OCI-LY1 (cell line): ENCODE data around the gene TAGLN3.

Experiments
- H2AFZ ChIP-seq: fragments of 200-600 bp; sonication (generic), shearing (Covaris generic); 2 replicates; pipeline ENCODE4 v1.6.0; 2014; ENCODE audit warnings: antibody characterized with exemption, mild to moderate bottlenecking, low read length
- H3F3A ChIP-seq: fragments of 200-600 bp; sonication (generic), shearing (Covaris generic); 2 replicates; pipeline ENCODE4 v1.6.0; 2014; ENCODE audit warnings: mild to moderate bottlenecking, antibody characterized with exemption, low read length, moderate library complexity; ENCODE audit not compliant: insufficient read depth
- H3K27ac ChIP-seq: fragments of 200-600 bp; sonication (generic); 2 replicates; pipeline ENCODE4 v1.5.1; 2014; ENCODE audit warnings: low read length, mixed run types, mild to moderate bottlenecking, low read depth; ENCODE audit not compliant: poor library complexity, severe bottlenecking
- H3K27me3 ChIP-seq: fragments of 200-600 bp; sonication (generic); 2 replicates; pipeline ENCODE4 v1.6.0; 2014; ENCODE audit warnings: antibody characterized with exemption, mild to moderate bottlenecking, low read length, moderate library complexity; ENCODE audit not compliant: insufficient read depth
- H3K36me3 ChIP-seq: fragments of 200-600 bp; sonication (generic); 2 replicates; pipeline ENCODE4 v1.6.1; 2014; ENCODE audit warnings: mild to moderate bottlenecking, antibody characterized with exemption, low read length, moderate library complexity, mixed read lengths; ENCODE audit not compliant: insufficient read depth
- H3K4me1 ChIP-seq: fragments of 200-600 bp; sonication (generic); 2 replicates; pipeline ENCODE4 v1.5.1; 2014; ENCODE audit warnings: mild to moderate bottlenecking, low read length, moderate library complexity; ENCODE audit not compliant: insufficient read depth, severe bottlenecking
- H3K4me2 ChIP-seq: fragments of 200-600 bp; sonication (generic), shearing (Covaris generic); 2 replicates; pipeline ENCODE4 v1.6.1; 2014; ENCODE audit warnings: low read length
- H3K4me3 ChIP-seq: fragments of 200-600 bp; sonication (generic); 2 replicates; pipeline ENCODE4 v1.5.1; 2014; ENCODE audit warnings: low read length, low read depth, mild to moderate bottlenecking, mixed read lengths; ENCODE audit not compliant: poor library complexity, severe bottlenecking
- H3K79me2 ChIP-seq: fragments of 200-600 bp; shearing (Covaris generic); 2 replicates; pipeline ENCODE4 v1.6.1; 2016; ENCODE audit warnings: mixed run types, low read length, mixed read lengths; ENCODE audit not compliant: insufficient read depth
- H3K9ac ChIP-seq: fragments of 200-600 bp; sonication (generic), shearing (Covaris generic); 2 replicates; pipeline ENCODE4 v1.6.1; 2014; ENCODE audit warnings: mild to moderate bottlenecking, low read length, mixed read lengths
- H3K9me2 ChIP-seq: fragments of 200-600 bp; sonication (generic), shearing (Covaris generic); 2 replicates; pipeline ENCODE4 v1.6.1; 2014; ENCODE audit warnings: low read depth, mild to moderate bottlenecking, low read length, mixed read lengths
- H3K9me3 ChIP-seq: fragments of 200-600 bp; shearing (Covaris generic); 2 replicates; pipeline ENCODE4 v1.6.1; 2014; ENCODE audit warnings: low read length, mixed read lengths
- H4K20me1 ChIP-seq: fragments of 200-600 bp; sonication (generic), shearing (Covaris generic); 2 replicates; pipeline ENCODE4 v1.6.0; 2016; ENCODE audit warnings: mild to moderate bottlenecking, low read length; ENCODE audit not compliant: insufficient read depth
- EZH2 ChIP-seq: fragments of 200-600 bp; sonication (generic), shearing (Covaris generic); IDR thresholded peaks from 2 replicates; pipeline ENCODE4 v1.8.0; 2017; ENCODE audit warnings: borderline replicate concordance, mixed run types, mild to moderate bottlenecking, antibody characterized with exemption, low read length, moderate library complexity, mixed read lengths
- TF ChIP-seq, protein P1 (sequence below): fragments of 200-600 bp; sonication (generic), shearing (Covaris generic); IDR thresholded peaks from 2 replicates; pipeline ENCODE4 v1.5.1; 2017; ENCODE audit warnings: mild to moderate bottlenecking, antibody characterized with exemption, low read length, moderate library complexity, mixed read lengths

The TAGLN3 gene

DNA sequence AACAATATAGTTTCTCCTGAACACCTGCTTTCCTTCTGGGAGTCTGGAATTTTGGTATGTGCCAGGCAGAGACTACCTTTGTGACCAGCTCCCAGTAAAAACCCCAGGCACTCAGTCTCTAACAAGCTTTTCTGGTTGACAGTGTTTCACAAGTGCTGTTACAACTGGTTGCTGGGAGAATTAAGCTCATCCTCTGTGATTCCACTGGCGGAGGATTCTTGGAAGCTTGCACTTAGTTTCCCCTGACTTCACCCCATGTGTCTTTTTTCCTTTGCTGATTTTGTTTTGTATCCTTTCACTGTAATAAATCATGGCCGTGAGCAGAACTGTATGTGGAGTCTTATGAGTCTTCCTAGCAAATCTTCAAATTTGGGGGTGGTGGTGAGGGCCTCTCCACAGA is 5.7 kb upstream of the TAGLN3 start:
- no peak overlapping the region for H2AFZ ChIP-seq
- TF ChIP-seq, protein P1, sequence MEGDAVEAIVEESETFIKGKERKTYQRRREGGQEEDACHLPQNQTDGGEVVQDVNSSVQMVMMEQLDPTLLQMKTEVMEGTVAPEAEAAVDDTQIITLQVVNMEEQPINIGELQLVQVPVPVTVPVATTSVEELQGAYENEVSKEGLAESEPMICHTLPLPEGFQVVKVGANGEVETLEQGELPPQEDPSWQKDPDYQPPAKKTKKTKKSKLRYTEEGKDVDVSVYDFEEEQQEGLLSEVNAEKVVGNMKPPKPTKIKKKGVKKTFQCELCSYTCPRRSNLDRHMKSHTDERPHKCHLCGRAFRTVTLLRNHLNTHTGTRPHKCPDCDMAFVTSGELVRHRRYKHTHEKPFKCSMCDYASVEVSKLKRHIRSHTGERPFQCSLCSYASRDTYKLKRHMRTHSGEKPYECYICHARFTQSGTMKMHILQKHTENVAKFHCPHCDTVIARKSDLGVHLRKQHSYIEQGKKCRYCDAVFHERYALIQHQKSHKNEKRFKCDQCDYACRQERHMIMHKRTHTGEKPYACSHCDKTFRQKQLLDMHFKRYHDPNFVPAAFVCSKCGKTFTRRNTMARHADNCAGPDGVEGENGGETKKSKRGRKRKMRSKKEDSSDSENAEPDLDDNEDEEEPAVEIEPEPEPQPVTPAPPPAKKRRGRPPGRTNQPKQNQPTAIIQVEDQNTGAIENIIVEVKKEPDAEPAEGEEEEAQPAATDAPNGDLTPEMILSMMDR: no peak
- no peak for TF ChIP-seq EZH2
- H3K4me1 ChIP-seq: no peaks in the 10 kb centered on the region
- no peaks in the 10 kb centered on the region for H3K79me2 ChIP-seq
- no peak overlapping the region for H3K27ac ChIP-seq
- H3K9ac ChIP-seq: no peak overlapping the region
- no peak overlapping the region for H3K4me3 ChIP-seq
- H4K20me1 ChIP-seq: no peaks in the 10 kb centered on the region
- no peaks in the 10 kb centered on the region for H3F3A ChIP-seq
- H3K36me3 ChIP-seq: peaks cover 26% of the 10 kb centered on the region
- H3K27me3 ChIP-seq: no peaks in the 10 kb centered on the region
- no peaks in the 10 kb centered on the region for H3K9me3 ChIP-seq
- H3K9me2 ChIP-seq: no peaks in the 10 kb centered on the region
- no peak overlapping the region for H3K4me2 ChIP-seq

DNA sequence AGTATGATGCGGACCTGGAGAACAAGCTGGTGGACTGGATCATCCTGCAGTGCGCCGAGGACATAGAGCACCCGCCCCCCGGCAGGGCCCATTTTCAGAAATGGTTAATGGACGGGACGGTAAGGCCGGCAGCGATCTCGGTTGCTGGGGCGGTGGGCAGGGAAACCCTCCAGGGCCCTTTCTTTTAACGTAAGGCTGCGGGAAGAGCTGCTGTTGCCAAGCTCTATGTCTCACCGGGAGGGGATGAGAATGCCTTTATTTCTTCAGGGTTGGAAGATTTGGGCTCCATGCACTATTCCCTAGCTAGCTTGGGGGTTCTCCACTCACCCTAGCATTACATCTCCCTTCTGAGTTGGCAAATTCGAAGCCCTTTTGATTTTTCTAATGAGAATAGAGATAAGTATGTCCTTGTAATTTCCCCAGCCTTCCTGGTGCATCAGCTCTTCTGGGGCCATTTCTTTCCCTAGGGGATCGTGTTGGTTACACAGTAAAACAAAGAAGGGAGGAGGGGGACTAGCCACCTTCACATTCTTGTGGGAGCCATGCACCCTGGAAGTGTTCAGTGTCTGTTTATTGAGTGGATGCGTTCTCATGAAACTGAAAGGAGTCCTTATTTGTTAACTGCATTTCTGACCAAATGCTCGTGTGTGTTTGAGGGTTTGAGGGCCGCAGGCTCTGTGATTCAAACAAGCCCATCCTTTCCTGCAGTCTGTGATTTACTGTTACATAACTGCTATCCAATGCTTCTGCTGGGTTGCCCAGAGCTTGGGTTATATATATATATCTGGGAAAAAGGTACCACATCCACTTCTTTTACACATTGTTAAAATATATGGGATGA is 982 bp downstream of the TAGLN3 start:
- no peak overlapping the region for H2AFZ ChIP-seq

DNA sequence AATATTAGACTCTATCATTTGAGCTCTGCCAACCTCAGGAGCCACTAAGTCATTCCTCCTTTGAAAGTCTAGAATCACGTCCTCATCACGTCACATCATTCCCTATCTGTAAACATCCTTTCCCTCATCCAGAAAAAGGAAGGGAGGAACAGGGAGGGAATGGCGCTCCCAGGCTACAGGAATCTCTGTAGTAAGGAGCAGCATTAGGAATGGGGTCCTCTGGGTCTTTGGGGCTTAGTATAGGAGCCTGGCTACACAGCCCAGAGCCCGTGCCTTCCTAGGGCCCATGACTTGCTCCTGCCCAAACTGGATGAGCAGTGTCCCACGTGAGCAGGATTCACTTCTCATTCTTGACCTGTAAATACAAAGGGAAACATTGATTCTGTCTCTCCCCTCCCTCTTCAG is 1.6 kb downstream of the TAGLN3 start:
- Histone ChIP-seq H3K27ac (no peak overlapping the region), H3K27me3 (no peaks in the 10 kb centered on the region), H3K9me2 (no peaks in the 10 kb centered on the region), H3K36me3 (no peaks in the 10 kb centered on the region), H3K9me3 (no peaks in the 10 kb centered on the region), H3K9ac (no peak overlapping the region), H3F3A (no peaks in the 10 kb centered on the region), H3K4me1 (peaks cover 10% of the 10 kb centered on the region), H3K4me2 (no peak overlapping the region), H3K79me2 (no peaks in the 10 kb centered on the region), H3K4me3 (no peak overlapping the region), H2AFZ (no peak overlapping the region), H4K20me1 (no peaks in the 10 kb centered on the region)
- no peak for TF ChIP-seq EZH2
- TF ChIP-seq, protein P1: no peak

More for the DNA sequence above, 982 bp downstream of the TAGLN3 start:
- Histone ChIP-seq H3K36me3 (no peaks in the 10 kb centered on the region), H4K20me1 (no peaks in the 10 kb centered on the region), H3K9me2 (no peaks in the 10 kb centered on the region), H3K9ac (no peak overlapping the region), H3K9me3 (no peaks in the 10 kb centered on the region), H3K4me1 (peaks cover 10% of the 10 kb centered on the region), H3K27ac (no peak overlapping the region), H3K27me3 (no peaks in the 10 kb centered on the region), H3K79me2 (no peaks in the 10 kb centered on the region), H3K4me2 (peak overlapping the region; percentile 72), H3K4me3 (peak overlapping the region; percentile 48), H3F3A (no peaks in the 10 kb centered on the region)
- no peak for TF ChIP-seq EZH2
